GM21367 (cell line): ENCODE data around the gene MITD1.
A peak's percentile ranks its signal among the peaks of the same experiment; 100 is the strongest.
"Not testable (repeated sequence)": the region's sequence is repeated elsewhere in the genome, so short reads cannot be mapped to it uniquely, and the experiment has no call there.

Experiments
- ATAC-seq: cut with Tn5 transposase; IDR thresholded peaks from one replicate; pipeline ENCODE4 v1.9.1; 2021; ENCODE audit not compliant: unreplicated experiment

MITD1 gene

DNA sequence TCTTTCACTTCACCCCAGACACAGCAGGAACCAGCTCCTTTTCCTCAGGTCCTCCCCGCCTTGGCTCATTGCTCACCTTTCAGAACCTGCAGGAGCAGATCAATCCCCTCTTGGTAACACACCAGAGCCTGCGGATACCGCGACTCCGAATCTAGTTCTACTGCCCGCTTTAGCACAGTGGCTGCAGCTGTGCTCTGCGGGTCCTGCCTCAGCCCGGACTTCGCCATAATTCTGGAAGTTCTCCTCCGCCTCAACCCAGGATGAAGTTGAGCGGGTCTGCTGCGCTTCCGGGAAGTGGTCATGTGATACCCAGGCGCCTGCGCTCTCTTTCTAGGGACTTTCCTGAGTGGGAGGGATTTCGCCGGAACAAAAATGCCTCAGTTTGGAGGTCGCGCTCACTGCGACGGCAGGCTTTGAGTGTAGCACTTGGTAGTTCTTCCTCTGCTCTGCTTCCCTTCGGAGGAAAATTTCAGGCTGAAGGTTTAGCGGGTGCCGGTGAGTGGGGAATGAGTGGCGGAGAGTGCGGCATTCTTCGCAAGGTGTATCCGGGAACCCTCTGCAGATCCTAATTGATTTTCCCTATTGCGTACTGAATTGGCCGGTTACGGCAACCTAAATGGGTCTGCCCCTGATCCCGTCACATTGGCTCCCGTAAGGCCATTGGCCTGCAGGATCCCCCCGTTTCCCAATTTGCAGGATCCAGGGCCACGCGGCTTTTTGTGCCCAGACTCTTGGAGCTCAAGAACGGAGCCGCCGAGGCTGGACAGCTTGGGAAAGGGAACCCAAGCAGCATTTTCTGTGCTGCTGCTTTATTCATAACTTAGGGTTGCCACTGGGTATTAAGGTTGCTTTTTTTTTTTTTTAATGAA is at the start of gene MITD1, which contains the start of gene MRPL30:
MITD1 (minus strand) TSS at position 304 of the 869 bp plus-strand sequence; CDS start at position 227, 77 bp downstream.
MRPL30 (plus strand) TSS at position 430 of the 869 bp plus-strand sequence. CDS start 5,020 bp downstream, outside the sequence.
- ATAC-seq = peak; percentile 84

DNA sequence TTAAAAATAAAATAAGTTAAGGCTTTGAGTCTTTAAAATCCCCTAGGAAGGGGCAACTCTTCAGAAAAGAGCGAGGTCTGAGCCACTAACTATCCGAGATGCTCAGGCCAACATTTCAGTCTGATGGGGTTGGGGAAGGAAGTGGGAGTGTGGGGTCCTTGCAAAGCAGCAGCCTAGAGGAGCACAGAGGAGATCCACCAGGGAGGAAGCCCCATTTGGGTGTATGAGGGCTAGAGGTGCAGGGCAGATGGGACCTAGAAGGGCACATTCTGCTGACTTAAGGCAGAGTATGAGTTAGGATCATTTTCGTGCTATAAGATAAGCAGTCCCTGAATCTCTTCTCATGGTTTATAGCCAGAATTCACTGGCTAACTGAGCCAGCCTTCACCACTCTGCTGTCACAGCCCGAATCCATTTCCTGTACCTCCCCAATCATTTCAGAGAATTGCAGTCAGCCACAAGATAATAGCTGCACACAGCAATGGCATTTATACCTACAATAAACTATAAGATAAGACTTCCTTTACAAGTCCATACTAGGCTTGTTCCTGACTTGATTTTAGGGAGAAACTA is 37.2 kb upstream of the MITD1 start:
- no peak for ATAC-seq

DNA sequence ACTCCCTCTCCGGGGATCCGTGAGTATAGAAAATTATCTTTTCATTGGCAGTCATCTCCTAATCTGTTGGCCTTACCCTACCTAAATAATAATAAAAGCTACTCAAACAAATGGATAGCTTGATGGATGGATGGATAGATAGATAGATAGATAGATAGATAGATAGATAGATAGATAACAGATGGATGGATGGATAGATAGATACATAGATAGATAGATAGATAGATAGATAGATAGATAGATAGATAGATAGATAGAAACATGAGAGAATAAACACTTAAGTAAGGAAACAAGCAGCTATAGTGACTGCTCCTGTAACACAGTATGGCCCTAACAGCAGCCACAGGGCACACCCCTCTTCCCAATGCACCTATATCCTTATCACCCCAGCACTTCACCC is 35.2 kb upstream of the MITD1 start:
- ATAC-seq = no peak

DNA sequence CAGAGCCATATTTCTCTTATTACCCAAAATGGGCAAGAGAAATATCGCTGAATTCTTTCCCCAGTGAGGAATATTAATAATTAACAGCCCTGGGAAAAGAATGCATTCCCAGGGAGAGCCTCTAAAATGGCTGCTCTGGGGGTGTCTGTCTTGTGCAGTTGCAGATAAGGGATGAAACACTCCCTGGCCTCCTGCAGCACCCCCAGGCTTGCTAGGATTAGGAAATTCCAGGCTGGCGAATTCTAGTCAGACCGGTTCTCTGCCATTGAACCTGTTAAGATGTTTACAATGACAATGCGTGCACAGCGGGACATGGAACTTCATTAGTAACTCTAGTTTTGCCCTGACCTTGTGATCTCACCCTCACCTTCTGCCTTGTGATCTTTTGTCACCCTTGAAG is 24.6 kb upstream of the MITD1 start:
- ATAC-seq = no peak

DNA sequence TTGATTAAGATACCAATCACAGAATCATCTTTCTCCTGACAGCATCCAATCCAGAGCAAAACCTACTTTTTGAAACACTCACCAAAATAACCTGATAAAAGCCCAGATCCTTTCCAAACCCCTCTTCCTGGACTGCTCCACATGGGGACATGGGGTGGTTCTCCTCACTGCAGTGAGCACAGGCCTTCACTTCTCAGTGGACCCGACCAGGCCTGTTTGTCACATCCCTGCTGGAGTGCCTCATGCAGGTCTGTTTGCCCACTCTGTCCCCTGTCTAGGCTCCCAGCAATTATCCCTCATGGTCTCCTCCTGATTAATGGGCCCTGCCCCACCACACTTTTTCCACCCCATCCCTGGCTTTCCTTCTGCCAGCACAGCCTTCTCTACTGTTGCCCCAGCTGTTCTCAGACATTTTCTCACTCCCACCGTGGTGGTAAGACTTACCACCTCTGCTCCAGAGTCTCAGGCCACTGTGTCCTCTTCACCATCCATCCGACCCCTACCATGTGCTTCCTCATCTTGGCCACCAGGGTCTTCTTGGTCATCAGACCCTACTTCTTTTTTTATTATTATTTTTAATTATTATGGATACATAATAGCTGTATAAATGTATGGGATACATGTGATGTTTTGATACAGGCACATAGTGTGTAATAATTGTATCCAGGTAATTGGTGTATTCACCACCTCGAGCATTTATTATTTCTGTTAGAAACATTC is 21.3 kb upstream of the MITD1 start:
- no peak for ATAC-seq

DNA sequence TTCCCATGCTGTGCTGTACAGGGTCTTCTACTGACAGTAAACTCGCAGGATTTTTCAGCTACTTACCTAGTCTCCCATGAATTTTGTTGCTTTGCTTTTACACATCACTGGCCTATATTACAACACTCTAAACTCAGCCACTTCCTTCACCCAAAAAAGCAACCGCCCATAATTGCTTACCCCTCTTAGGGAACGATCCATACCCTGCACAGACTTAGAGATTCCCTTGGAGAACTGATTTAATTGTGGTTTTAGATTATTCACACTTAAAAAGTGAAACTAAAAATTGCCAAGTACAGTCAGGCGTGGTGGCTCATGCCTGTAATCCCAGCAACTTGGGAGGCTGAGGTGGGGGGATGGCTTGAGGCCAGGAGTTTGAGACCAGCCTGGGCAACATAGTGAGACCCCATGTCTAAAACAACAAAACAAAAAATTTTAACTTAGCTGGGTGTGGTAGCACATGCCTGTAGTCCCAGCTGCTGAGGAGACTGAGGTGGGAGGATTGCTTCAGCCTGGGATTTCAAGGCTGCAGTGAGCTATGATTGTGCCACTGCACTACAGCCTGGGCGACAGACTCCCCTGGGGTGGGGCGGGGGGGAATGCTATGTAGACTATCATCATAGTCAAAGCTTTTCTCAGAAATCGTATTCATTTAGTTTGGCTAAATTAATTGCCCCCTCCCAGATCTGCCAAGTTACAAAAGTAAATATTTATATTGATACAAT is 19.4 kb upstream of the MITD1 start:
- ATAC-seq = no peak

DNA sequence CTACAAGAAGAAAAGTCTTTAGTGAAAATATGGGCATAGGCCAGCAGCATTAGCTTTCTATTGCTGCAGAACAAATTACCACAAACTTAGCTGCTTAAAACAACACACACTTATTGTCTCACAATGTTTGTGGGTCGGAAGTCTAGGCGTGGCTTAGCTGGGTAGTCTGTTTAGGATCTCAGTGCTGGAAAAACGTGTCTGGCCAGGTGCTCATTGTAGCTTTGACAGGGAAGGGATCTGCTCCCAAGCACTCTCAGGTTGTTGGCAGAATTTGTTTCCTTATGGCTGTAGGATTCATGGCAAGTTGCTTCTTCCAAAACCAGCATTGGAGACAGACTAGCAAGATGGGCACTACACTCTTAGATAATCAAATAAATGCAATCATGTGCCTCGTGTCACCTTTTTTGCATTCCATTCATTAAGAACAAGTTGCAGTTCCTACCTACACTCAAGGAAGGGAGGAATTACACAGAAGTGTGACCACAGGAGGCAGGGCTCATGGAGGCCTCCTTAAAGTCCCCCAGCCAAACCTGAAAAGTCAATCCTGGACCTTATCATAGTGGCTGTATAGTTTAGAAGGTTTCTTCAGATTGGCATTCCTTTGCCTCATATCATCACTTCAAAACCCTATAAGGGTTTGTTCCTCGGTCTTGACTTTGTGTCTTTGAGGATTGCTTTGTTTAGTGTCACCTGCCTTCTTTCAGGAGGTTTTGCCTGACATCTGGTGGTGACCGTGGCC is 17.4 kb upstream of the MITD1 start:
- no peak for ATAC-seq

DNA sequence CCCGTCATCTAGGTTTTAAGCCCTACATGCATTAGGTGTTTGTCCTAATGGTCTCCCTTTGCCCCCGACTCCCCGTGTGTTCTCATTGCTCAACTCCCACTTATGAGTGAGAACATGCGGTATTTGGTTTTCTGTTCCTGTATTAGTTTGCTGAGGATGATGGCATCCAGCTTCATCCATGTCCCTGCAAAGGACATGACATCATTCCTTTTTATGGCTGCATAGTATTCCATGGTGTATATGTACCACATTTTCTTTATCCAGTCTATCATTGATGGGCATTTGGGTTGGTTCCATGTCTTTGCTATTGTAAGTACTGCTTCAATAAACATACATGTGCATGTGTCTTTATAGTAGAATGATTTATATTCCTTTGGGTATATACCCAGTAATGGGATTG is 11.5 kb upstream of the MITD1 start:
- not testable (repeated sequence) for ATAC-seq

DNA sequence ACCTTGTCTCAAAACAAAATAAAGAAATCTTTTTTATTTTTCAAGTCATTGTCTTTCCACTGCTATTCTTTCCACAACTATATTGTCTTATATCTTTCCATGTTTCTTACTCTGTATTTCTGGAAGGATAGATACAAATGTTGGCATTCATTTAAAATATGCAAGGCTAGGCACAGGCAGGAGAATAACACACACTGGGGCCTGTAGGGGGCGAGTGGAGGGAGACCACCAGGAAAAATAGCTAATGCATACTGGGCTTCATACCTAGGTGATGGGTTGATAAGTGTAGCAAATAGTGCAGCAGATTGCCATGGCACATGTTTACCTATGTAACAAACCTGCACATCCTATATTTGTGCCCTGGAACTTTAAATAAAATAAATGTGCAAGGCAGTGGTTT is 9.7 kb upstream of the MITD1 start:
- no peak for ATAC-seq

DNA sequence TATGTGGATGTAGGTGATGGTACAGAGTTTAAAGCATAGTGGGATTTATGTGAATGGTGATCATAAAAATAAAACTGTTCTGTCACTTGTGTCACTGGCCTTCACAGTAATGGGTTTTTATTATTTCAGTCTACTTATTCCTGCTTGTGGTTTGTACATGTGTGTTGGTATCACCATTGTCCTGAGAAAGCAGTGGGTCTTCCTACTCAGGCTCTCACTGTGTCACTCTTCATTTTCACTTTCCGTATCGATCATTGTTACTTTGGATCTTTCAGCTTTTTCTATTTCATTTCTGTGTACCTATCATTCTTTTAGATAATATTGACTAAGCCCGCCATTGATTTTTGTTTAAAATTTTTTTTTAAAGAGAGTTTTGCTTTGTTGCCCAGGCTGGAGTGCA is 7.5 kb upstream of the MITD1 start:
- ATAC-seq = no peak

DNA sequence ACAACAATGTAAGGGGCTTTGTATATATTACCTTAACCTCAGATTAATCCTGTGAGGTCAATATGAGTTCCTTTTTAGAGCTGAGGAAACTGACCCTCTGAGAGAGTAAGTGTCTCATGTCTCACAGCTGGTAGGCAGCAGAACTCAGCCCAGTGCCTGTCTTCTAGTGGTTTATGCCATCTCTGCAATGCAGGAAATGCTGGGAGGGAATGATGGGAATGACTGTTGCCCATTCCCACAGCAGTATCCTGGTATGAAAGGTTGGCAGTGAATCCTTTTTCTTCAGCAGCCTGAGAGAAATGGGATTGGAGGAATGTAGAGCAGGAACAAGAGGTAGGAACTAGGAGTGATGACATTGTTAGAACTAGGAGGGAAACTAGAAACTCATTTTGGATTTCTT is 6.2 kb upstream of the MITD1 start:
- ATAC-seq = no peak

DNA sequence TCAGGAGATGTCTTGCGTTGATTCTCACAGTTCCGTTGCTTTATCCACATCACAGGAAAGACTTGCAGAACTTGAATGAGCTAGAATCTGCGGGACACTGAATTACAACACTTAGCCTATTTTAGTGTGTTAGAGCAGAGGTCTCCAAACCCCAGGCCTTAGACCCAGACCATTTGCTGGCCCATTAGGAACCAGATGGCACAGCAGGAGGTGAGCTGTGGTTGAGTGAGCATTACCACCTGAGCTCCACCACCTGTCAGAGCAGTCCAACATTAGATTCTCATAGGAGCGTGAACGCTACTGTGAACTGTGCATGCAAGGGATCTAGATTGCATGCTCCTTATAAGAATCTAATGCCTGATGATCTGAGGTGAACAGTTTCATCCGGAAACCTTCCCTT is 4.0 kb upstream of the MITD1 start:
- ATAC-seq = no peak

DNA sequence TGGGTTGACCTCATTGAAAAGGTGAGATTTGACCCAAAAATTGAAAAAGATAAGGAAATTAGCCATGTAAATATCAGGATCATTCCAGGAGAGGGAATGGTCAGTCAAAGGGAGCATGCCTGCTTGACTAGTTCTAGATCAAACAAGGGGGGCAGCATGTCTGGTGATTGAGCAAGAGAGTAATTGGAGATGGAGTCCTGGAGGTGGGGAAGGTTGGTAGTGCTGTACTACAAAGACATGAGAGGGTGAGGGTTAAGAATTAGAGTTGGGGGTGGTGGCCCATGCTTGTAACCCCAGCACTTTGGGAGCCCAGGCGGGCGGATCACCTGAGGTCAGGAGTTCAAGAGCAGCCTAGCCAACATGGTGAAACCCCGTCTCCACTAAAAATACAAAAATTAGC is 2.2 kb upstream of the MITD1 start:
- ATAC-seq = no peak

DNA sequence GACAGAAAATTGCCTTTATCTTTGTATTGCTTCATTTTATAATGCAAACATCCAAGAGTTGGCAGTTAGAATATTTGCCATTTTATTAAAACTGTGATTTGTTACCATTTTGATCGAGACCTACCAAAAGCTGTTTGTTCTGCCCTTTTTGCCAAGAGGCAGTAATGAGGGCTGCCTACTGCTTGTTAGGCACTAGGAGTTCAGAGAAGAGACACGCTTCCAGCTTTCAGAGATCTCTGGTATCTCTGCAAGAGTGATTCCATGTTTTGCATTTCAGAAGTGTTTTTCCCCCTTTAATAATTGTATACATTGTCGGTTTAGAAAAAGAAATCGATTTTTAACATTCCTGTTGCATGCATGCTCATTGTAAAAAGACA is 754 bp upstream of the MITD1 start:
- ATAC-seq = no peak

DNA sequence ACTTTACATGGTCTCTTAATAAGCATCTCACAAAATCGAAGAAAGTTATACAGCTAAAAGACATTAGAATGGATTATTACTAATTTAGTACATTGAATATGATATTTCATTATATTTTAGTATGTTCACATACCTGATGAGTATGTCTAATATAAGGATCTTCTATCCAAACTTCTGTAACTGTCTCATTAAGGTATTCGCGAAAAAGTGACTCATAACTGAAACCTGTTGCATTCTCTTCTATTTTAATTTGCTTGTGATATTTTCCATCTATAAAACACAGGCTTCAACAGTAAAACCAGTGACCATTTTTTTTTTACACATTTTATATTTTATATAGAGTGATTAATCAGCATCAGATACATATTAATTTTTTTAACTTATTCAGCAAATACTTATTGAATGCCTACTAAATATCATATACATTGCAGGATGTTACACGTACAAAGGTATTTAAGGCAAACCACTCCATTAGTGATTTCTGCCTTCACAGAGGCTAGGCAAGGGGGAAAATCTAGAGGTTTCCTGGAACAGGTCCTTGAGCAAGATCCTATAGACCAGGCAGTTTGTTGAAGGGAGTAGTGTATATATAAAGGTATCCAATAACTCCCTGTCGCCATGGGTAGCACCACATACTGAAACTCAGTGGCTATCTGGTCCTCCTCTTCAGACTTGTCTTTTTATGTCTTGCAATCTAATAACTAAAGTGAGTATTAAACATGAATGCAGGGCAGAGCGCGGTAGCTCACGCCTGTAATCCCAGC is 9.3 kb downstream of the MITD1 start:
- no peak for ATAC-seq

DNA sequence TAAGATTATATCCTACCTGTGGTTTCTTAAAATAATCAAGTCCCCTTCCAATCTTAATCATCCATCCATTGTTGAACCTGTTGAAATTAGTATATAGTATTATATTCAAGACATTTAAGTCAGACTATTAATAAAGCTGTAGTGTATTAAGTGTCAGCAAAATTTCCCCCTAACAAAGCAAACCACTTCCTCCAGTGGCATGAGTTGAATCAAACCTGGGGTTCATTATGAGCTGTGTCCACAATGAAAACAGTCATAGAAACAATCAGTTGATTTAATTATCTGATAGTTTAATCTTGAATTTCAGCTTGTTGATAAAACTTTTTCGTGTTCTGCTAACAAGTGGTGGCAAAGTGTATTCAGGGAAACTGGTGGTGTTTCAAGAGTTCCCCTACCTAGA is 11.3 kb downstream of the MITD1 start:
- ATAC-seq = no peak

DNA sequence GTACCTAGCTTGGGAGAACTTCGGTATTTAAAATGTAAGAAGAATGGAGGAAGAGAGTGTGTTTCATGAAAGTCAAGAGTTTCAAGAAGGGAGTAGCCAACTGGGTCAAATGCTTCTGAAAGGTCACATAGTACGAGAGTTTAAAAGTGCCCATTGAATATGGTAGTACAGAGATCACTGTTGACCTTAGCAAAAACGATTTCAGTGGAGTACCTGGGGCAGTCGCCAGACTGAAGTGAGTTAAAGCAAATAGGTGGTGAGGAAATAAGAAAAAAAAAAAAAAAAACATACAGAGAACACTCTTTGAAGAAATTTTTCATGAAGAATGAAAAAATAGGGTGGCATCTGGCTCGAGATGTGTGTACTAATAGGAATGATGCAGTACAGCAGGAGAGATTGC is 14.6 kb downstream of the MITD1 start:
- no peak for ATAC-seq

DNA sequence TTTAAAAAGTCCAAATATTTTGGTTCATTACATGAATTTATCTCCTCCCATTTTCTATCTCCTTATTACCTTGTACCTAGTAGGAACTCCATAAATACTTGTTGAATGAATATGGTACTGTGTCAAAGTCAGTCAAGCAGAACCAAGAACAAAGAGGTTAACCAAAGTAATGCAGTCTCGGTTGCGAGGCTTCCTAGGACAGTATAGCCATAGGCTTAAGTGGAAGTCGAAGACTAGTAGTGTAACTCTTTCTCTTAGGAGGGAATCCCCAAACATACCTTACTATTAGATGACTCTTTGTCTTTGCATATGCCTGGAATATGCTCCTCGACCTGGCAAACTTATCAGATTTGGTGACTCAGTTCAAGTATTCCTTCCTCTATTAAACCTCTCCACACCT is 21.3 kb downstream of the MITD1 start:
- ATAC-seq = no peak

DNA sequence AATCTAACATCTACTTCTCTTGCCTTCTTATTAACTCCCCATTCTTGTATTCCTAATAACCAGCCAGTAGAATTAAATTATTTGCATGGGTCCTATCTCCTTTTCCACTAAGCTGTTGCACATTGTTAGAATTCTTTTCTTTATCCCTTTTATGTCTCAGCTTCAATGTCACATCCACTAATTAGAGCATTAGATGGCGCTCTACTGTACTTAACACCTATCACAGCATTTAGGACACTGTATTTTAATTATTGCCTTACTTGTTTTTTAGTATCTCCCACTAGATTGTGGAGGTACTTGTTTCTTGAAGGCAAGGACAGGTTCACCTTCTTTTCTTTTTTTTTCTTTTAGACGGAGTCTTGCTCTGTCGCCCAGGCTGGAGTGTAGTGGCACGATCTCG is 22.3 kb downstream of the MITD1 start:
- ATAC-seq = no peak

DNA sequence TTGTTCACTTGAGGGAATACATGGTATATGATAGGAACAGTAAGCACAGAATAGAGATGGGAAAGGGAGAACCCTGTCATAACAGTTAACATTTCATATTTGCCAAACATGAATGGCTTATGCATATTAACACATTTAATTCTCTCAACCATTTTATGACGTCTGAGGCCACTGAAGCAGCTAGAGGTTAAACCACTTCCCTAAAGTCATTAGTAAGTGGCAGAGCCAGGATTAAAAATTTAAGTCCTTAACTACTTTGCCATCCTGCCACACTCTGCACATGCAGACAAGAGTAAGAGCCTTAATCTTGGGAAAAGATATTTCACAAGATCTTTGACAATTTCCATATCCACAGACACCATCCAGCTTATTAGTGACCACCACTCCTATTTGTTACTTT is 24.0 kb downstream of the MITD1 start:
- no peak for ATAC-seq
